ENCODE data around the gene PIPOX.

The PIPOX gene

GRCh38 chr17:29099527-29099926 is 56.6 kb downstream of the PIPOX start:
- no peak for DNase-seq (ENCODE audit: low read depth)

GRCh38 chr17:29100296-29100695 is 57.4 kb downstream of the PIPOX start:
- DNase-seq (ENCODE audit: low read depth) = no peak

- no peak for DNase-seq (ENCODE audit: low read depth)
Observed at GRCh38 chr17:29102046-29102445, 59.1 kb downstream of the PIPOX start.

- no peak for DNase-seq (ENCODE audit: low read depth)
Observed at GRCh38 chr17:29102741-29103181, 59.8 kb downstream of the PIPOX start.

GRCh38 chr17:29103341-29103740 is 60.4 kb downstream of the PIPOX start:
- DNase-seq (ENCODE audit: low read depth) = no peak
